IMR-90 (cell line): ENCODE measurements around the gene ST7. TPM values are rescaled to one million over a fixed set of nuclear protein-coding genes. Genes with fewer than 3 reads are reported as not detected.

Source experiments
- ATAC-seq: fragments of 200-7000 bp; cut with Tn5 transposase; 2 replicates; pipeline ENCODE4 v1.9.1; 2020; ENCODE audit warnings: low read depth, mild to moderate bottlenecking, moderate library complexity
- BruUV-seq: library from RNA; stranded (reverse); fragments of 400-500 nt; replicated peaks from 2 replicates; lab custom pipeline; 2021; lab: Mats Ljungman, UMichigan
- CTCF ChIA-PET: fragments of 300-600 bp; formaldehyde crosslinking; extraction: SDS; loops from one replicate; lab custom pipeline; 2021; ENCODE audit warnings: antibody characterized with exemption; lab: Yijun Ruan, JAX
- POLR2A ChIA-PET: fragments of 300-600 bp; sonication (Branson Sonifier 250); formaldehyde crosslinking; loops from one replicate; lab custom pipeline; 2022; ENCODE audit warnings: antibody characterized with exemption; ENCODE audit not compliant: unreplicated experiment; lab: Charles Lee
- DNase-seq: peaks from one replicate; pipeline ENCODE4 v3.0.0; 2013
- H2AFZ ChIP-seq: replicated peaks from 2 replicates; pipeline ENCODE3; 2013; ENCODE audit warnings: low read length, mild to moderate bottlenecking; ENCODE audit not compliant: poor library complexity
- H2AK5ac ChIP-seq: 2 replicates; pipeline ENCODE4 v1.6.1; 2013; ENCODE audit warnings: low read depth, low read length, inconsistent platforms
- H2AK9ac ChIP-seq: replicated peaks from 2 replicates; pipeline ENCODE3; 2013; ENCODE audit warnings: mild to moderate bottlenecking, low read depth, low read length, moderate library complexity; ENCODE audit not compliant: poor library complexity
- H2BK120ac ChIP-seq: 2 replicates; pipeline ENCODE4 v1.6.1; 2013; ENCODE audit warnings: low read depth, low read length, inconsistent platforms
- H2BK15ac ChIP-seq: 3 replicates; pipeline ENCODE4 v1.6.1; 2013; ENCODE audit warnings: low read depth, low read length, inconsistent platforms
- H2BK20ac ChIP-seq: 2 replicates; pipeline ENCODE4 v1.6.1; 2013; ENCODE audit warnings: low read depth, mild to moderate bottlenecking, inconsistent platforms, low read length, moderate library complexity
- H2BK5ac ChIP-seq: 2 replicates; pipeline ENCODE4 v1.6.1; 2013; ENCODE audit warnings: mild to moderate bottlenecking, low read depth, low read length, inconsistent platforms; ENCODE audit not compliant: poor library complexity, severe bottlenecking
- H3K14ac ChIP-seq: replicated peaks from 2 replicates; pipeline ENCODE4 v1.6.1; 2013; ENCODE audit warnings: low read depth, low read length, inconsistent platforms
- H3K18ac ChIP-seq: 2 replicates; pipeline ENCODE4 v1.6.1; 2013; ENCODE audit warnings: low read depth, low read length, control low read depth
- H3K23ac ChIP-seq: 2 replicates; pipeline ENCODE4 v1.6.1; 2013; ENCODE audit warnings: low read depth, low read length, inconsistent platforms
- H3K27ac ChIP-seq: 2 replicates; pipeline ENCODE4 v1.5.1; 2013; ENCODE audit warnings: mild to moderate bottlenecking, control low read depth, low read length; ENCODE audit not compliant: insufficient read depth
- H3K27me3 ChIP-seq: 2 replicates; pipeline ENCODE4 v1.6.1; 2013; ENCODE audit warnings: low read length; ENCODE audit not compliant: control insufficient read depth, insufficient read depth
- H3K36me3 ChIP-seq: 2 replicates; pipeline ENCODE4 v1.6.1; 2013; ENCODE audit warnings: low read length, mixed read lengths; ENCODE audit not compliant: control insufficient read depth, insufficient read depth
- H3K4ac ChIP-seq: 2 replicates; pipeline ENCODE4 v1.6.1; 2013; ENCODE audit warnings: low read depth, low read length, inconsistent platforms
- H3K4me1 ChIP-seq: 2 replicates; pipeline ENCODE4 v1.6.1; 2013; ENCODE audit warnings: low read length, mixed read lengths; ENCODE audit not compliant: control insufficient read depth, insufficient read depth
- H3K4me2 ChIP-seq: 2 replicates; pipeline ENCODE4 v1.6.1; 2013; ENCODE audit warnings: low read depth, mild to moderate bottlenecking, control low read depth, low read length, moderate library complexity
- H3K4me3 ChIP-seq: 2 replicates; pipeline ENCODE4 v1.5.1; 2013; ENCODE audit warnings: low read depth, mild to moderate bottlenecking, control low read depth, low read length, moderate library complexity; ENCODE audit not compliant: insufficient read depth
- H3K56ac ChIP-seq: 2 replicates; pipeline ENCODE4 v1.6.1; 2013; ENCODE audit warnings: low read length, inconsistent platforms; ENCODE audit not compliant: insufficient read depth; ENCODE audit errors: extremely low read depth
- H3K79me1 ChIP-seq, 2 experiments: 2 replicates each; pipeline ENCODE4 v1.6.1; 2013; ENCODE audit warnings: low read length in 2 of 2, inconsistent platforms in 1 of 2, low read depth in 1 of 2
- H3K9ac ChIP-seq: 2 replicates; pipeline ENCODE4 v1.6.1; 2013; ENCODE audit warnings: low read depth, low read length, control low read depth
- H3K9me1 ChIP-seq: 2 replicates; pipeline ENCODE4 v1.6.1; 2013; ENCODE audit warnings: low read length, inconsistent platforms; ENCODE audit not compliant: insufficient read depth
- H3K9me3 ChIP-seq: 2 replicates; pipeline ENCODE4 v1.6.1; 2013; ENCODE audit warnings: low read length; ENCODE audit not compliant: control insufficient read depth, insufficient read depth
- H4K20me1 ChIP-seq: 2 replicates; pipeline ENCODE4 v1.6.1; 2013; ENCODE audit warnings: low read length, inconsistent platforms; ENCODE audit not compliant: insufficient read depth
- H4K5ac ChIP-seq: 2 replicates; pipeline ENCODE4 v1.6.1; 2013; ENCODE audit warnings: mild to moderate bottlenecking, low read depth, low read length, control low read depth
- H4K8ac ChIP-seq, 2 experiments: 2 replicates each; pipeline ENCODE4 v1.6.1; 2013; ENCODE audit warnings: low read depth in 2 of 2, low read length in 2 of 2, control low read depth in 1 of 2, inconsistent platforms in 1 of 2
- H4K91ac ChIP-seq: 2 replicates; pipeline ENCODE4 v1.6.1; 2013; ENCODE audit warnings: low read depth, low read length, inconsistent platforms; ENCODE audit not compliant: insufficient read depth
- BHLHE40 ChIP-seq: fragments of 150-350 bp; IDR thresholded peaks from 2 replicates; pipeline ENCODE4 v1.6.1; 2016; ENCODE audit warnings: mild to moderate bottlenecking, low read depth, low read length
- CEBPB ChIP-seq: IDR thresholded peaks from 2 replicates; pipeline ENCODE4 v1.6.1; 2012; ENCODE audit warnings: low read depth, low read length, improper control_type of control experiment
- CHD1 ChIP-seq: IDR thresholded peaks from 2 replicates; pipeline ENCODE4 v1.6.1; 2012; ENCODE audit warnings: low read depth, low read length, improper control_type of control experiment
- CTCF ChIP-seq: conservative IDR thresholded peaks from 2 replicates; pipeline ENCODE4 v1.5.1; 2012; ENCODE audit warnings: mild to moderate bottlenecking, low read depth, low read length, improper control_type of control experiment
- ELK1 ChIP-seq: fragments of 150-350 bp; IDR thresholded peaks from 2 replicates; pipeline ENCODE4 v1.6.1; 2016; ENCODE audit warnings: low read depth, mild to moderate bottlenecking, low read length, moderate library complexity, borderline replicate concordance
- FOS ChIP-seq: fragments of 150-350 bp; IDR thresholded peaks from 2 replicates; pipeline ENCODE4 v1.6.1; 2016; ENCODE audit warnings: low read depth, low read length
- MAFK ChIP-seq: IDR thresholded peaks from 2 replicates; pipeline ENCODE4 v1.6.1; 2012; ENCODE audit warnings: low read depth, low read length, improper control_type of control experiment
- MAZ ChIP-seq: IDR thresholded peaks from 2 replicates; pipeline ENCODE4 v1.6.1; 2012; ENCODE audit warnings: low read depth, mild to moderate bottlenecking, low read length, improper control_type of control experiment, moderate library complexity, borderline replicate concordance
- MXI1 ChIP-seq: IDR thresholded peaks from 2 replicates; pipeline ENCODE4 v1.6.1; 2012; ENCODE audit warnings: low read depth, mild to moderate bottlenecking, low read length, moderate library complexity, borderline replicate concordance
- NFE2L2 ChIP-seq: fragments of 150-350 bp; IDR thresholded peaks from 2 replicates; pipeline ENCODE4 v1.6.1; 2016; ENCODE audit warnings: low read depth, mild to moderate bottlenecking, low read length
- POLR2A ChIP-seq: IDR thresholded peaks from 2 replicates; pipeline ENCODE4 v1.6.1; 2012; ENCODE audit warnings: mild to moderate bottlenecking, low read depth, low read length
- RAD21 ChIP-seq: IDR thresholded peaks from 2 replicates; pipeline ENCODE4 v1.6.1; 2012; ENCODE audit warnings: low read length, improper control_type of control experiment
- RCOR1 ChIP-seq: IDR thresholded peaks from 2 replicates; pipeline ENCODE4 v1.6.1; 2012; ENCODE audit warnings: mild to moderate bottlenecking, low read length, improper control_type of control experiment; ENCODE audit not compliant: insufficient replicate concordance
- RFX5 ChIP-seq: IDR thresholded peaks from 2 replicates; pipeline ENCODE4 v1.8.0; 2012; ENCODE audit warnings: low read depth, mild to moderate bottlenecking, low read length, moderate library complexity
- SMC3 ChIP-seq: fragments of 150-350 bp; IDR thresholded peaks from 2 replicates; pipeline ENCODE4 v1.6.1; 2016; ENCODE audit warnings: low read depth, mild to moderate bottlenecking, antibody characterized with exemption, low read length, moderate library complexity
- WGBS, 2 experiments: methylation state at CpG; one replicate each; pipeline versions ENCODE4 v1.1.5 to v1.1.7; 2013; ENCODE audit warnings: missing lambda C conversion rate in 2 of 2; ENCODE audit not compliant: insufficient read length in 1 of 2; ENCODE audit errors: extremely low coverage in 2 of 2; 5-methylcytosine and 5-hydroxymethylcytosine counted together
- dilution Hi-C: fragments of 300-500 bp; cut with HindIII; formaldehyde crosslinking; loops from one replicate; pipeline ENCODE4 v1.14.3; 2018; ENCODE audit warnings: low sequenced_read_pairs; ENCODE audit not compliant: unreplicated experiment
- in situ Hi-C: fragments of 300-500 bp; cut with MboI; formaldehyde crosslinking; loops from 3 replicates; pipeline ENCODE4 v1.14.3; 2019; ENCODE audit warnings: low sequenced_read_pairs, inconsistent platforms, mixed read lengths
- intact Hi-C: fragments of 100-400 bp; cut with micrococcal nuclease; formaldehyde crosslinking; loops from 2 replicates; pipeline ENCODE4 v1.10.0; 2022
- polyA plus RNA-seq, 3 experiments: library from polyadenylated mRNA; depleted of rRNA; stranded (reverse); fragments of >200 nt; gene quantifications; 2 replicates each; pipeline ENCODE4 v1.2.3, GENCODE V29; 2012; ENCODE audit warnings: low replicate concordance in 1 of 3
- total RNA-seq: library from RNA; depleted of rRNA; stranded (reverse); fragments of >200 nt; gene quantifications from 2 replicates; pipeline ENCODE4 v1.2.3, GENCODE V29; 2012

Gene ST7
- total and polyA plus RNA-seq, 2 of the 4 experiments (the other 2 are of a cell fraction), result 18.6 to 26.0 TPM

GRCh38 chr7:117132321-117133120, 179.2 kb downstream of the ST7 start:
- ChIA-PET POLR2A (no interaction called here), CTCF (interaction anchor here (0.6 kb wide), 1 partner anchor 11 kb away, joined by 3 read pairs; no protein-coding TSS in a partner anchor)
- peak overlapping the region; percentile 92; the same call in 1 of the 2 replicates for H3K18ac ChIP-seq
- H3K9me1 ChIP-seq, result 0 out of 2 replicates have a peak, but pooled peaks cover 5% of the 10 kb centered on the region
- no peak overlapping the region for H4K91ac ChIP-seq
- peak overlapping the region; percentile 91; the same call in 1 of the 2 replicates for H3K4me2 ChIP-seq
- H3K4ac ChIP-seq, result no peak overlapping the region; the same call in 1 of the 2 replicates
- no peaks in the 10 kb centered on the region for H4K20me1 ChIP-seq
- H2AK5ac ChIP-seq, result no peak overlapping the region
- H4K5ac ChIP-seq, result peak overlapping the region; percentile 89
- H2BK5ac ChIP-seq, result peak overlapping the region; percentile 97
- peak overlapping the region; percentile 41 for H2BK120ac ChIP-seq
- in situ Hi-C loops (no loop called here), intact Hi-C loops (no loop called here), dilution Hi-C loops (no loop called here)
- peak overlapping the region; percentile 94; the same call in 1 of the 2 replicates for H2BK20ac ChIP-seq
- H3K36me3 ChIP-seq, result peaks cover 3% of the 10 kb centered on the region; the same call in 1 of the 2 replicates
- no peak overlapping the region for H3K9ac ChIP-seq
- peak overlapping the region; percentile 74 for H3K23ac ChIP-seq
- peaks cover 8 to 10% of the 10 kb centered on the region in 2 experiments; a peak in 2 of 4 replicates for H3K79me1 ChIP-seq
- peak overlapping the region; percentile 79; the same call in 1 of the 2 replicates for H3K56ac ChIP-seq
- BruUV-seq, result no TSS peak
- H3K14ac ChIP-seq, result peak overlapping the region; percentile 8
- H3K4me1 ChIP-seq, result peaks cover 12% of the 10 kb centered on the region
- H3K4me3 ChIP-seq, result no peak overlapping the region
- H3K27ac ChIP-seq, result no peak overlapping the region
- no peak overlapping the region for H2AFZ ChIP-seq
- H3K27me3 ChIP-seq, result no peaks in the 10 kb centered on the region
- ATAC-seq (peak; percentile 71), DNase-seq (peak; percentile 92)
- H2AK9ac ChIP-seq, result no peak overlapping the region
- H3K9me3 ChIP-seq, result no peaks in the 10 kb centered on the region
- peak overlapping the region; percentile 45 to 47; a peak in 1 of 4 replicates for H4K8ac ChIP-seq
- WGBS, 2 experiments, result no CpG with 5 or more reads among the region's 6 CpGs
- H2BK15ac ChIP-seq, result no peak overlapping the region
- TF ChIP-seq BHLHE40, result 0 out of 2 replicates have a peak, but pooled peaks have one; percentile 17
- TF ChIP-seq CHD1, result no peak
- no peak for TF ChIP-seq RAD21
- no peak for TF ChIP-seq ELK1
- TF ChIP-seq RCOR1, result peak; percentile 19
- no peak for TF ChIP-seq POLR2A
- TF ChIP-seq RFX5, result no peak
- no peak for TF ChIP-seq CTCF
- peak; percentile 49; the same call in 1 of the 2 replicates for TF ChIP-seq FOS
- peak; percentile 32; the same call in 1 of the 2 replicates for TF ChIP-seq MAFK
- TF ChIP-seq NFE2L2, result peak; percentile 64
- TF ChIP-seq SMC3, result no peak
- no peak for TF ChIP-seq MXI1
- TF ChIP-seq CEBPB, result peak; percentile 61; the same call in 1 of the 2 replicates
- no peak for TF ChIP-seq MAZ
